K562 (cell line): Measurements from ENCODE around the gene VSIG10L2. TPM values are rescaled to one million over a fixed set of nuclear protein-coding genes. Genes with fewer than 3 reads are reported as not detected.

Experiments
- ATAC-seq: fragments of 200-7000 bp; cut with Tn5 transposase; 3 replicates; pipeline ENCODE4 v1.9.1; 2020; ENCODE audit warnings: moderate library complexity
- BruUV-seq: library from RNA; stranded (reverse); fragments of 400-500 nt; replicated peaks from 2 replicates; lab custom pipeline; 2021; lab: Mats Ljungman, UMichigan
- CTCF ChIA-PET: fragments of 300-600 bp; formaldehyde crosslinking; extraction: SDS; loops from one replicate; lab custom pipeline; 2021; ENCODE audit warnings: low intra/inter-chr PET ratio; lab: Yijun Ruan, JAX
- POLR2A ChIA-PET: fragments of 300-600, 350-650 bp; sonication (Branson Sonifier 250); formaldehyde crosslinking; extraction: SDS; loops from one replicate; lab custom pipeline; 2021; ENCODE audit warnings: antibody characterized with exemption, inconsistent platforms; lab: Yijun Ruan, JAX
- DNase-seq, 4 experiments: peaks; one replicate each; pipeline versions ENCODE4 v3.0.0 to v3.0.0-alpha.2; 2011 to 2018; ENCODE audit warnings: low spot score in 3 of 4, mixed read lengths in 3 of 4; ENCODE audit errors: extremely low read depth in 1 of 4
- FAIRE-seq: peaks from 2 replicates; lab custom pipeline; 2011; peaks lifted over from hg19 to GRCh38; lab: Jason Lieb, UNC
- H2AFZ ChIP-seq: 2 replicates; pipeline ENCODE4 v1.6.0; 2011; ENCODE audit warnings: low read depth, low read length, control low read depth, inconsistent platforms
- H3K27ac ChIP-seq: fragments of 200-600 bp; 3 replicates; pipeline ENCODE4 v1.8.0; 2011; ENCODE audit warnings: low read depth, mild to moderate bottlenecking, control low read depth, inconsistent platforms, low read length, moderate library complexity, mixed read lengths; ENCODE audit errors: extremely low read depth
- H3K27me3 ChIP-seq, 2 experiments: fragments of 300-600 bp in 1 of 2; 2 replicates in 1 of 2; 3 replicates in 1 of 2; pipeline versions ENCODE4 v1.6.0 to v1.8.0; 2011; ENCODE audit warnings: inconsistent platforms in 2 of 2, low read length in 2 of 2, mild to moderate bottlenecking in 1 of 2, mixed read lengths in 1 of 2, moderate library complexity in 1 of 2; ENCODE audit not compliant: control insufficient read depth in 2 of 2, insufficient read depth in 2 of 2
- H3K36me3 ChIP-seq: fragments of 300-600 bp; 3 replicates; pipeline ENCODE4 v1.8.0; 2011; ENCODE audit warnings: mild to moderate bottlenecking, low read length, inconsistent platforms; ENCODE audit not compliant: control insufficient read depth, insufficient read depth
- H3K4me1 ChIP-seq, 2 experiments: fragments of 200-600 bp in 1 of 2; replicated peaks in 1 of 2; 2 replicates in 1 of 2; 3 replicates in 1 of 2; pipeline versions ENCODE4 v1.5.1 to v1.8.0; 2011; ENCODE audit warnings: inconsistent platforms in 2 of 2, low read length in 2 of 2, mild to moderate bottlenecking in 1 of 2, mixed read lengths in 1 of 2, moderate library complexity in 1 of 2; ENCODE audit not compliant: control insufficient read depth in 2 of 2, insufficient read depth in 2 of 2
- H3K4me2 ChIP-seq: 2 replicates; pipeline ENCODE4 v1.6.1; 2011; ENCODE audit warnings: low read length, control low read depth, inconsistent platforms, mixed read lengths; ENCODE audit not compliant: insufficient read depth
- H3K4me3 ChIP-seq: fragments of 200-600 bp; sonication (generic), shearing (Covaris generic); 2 replicates; pipeline ENCODE4 v1.5.1; 2016; ENCODE audit warnings: control low read depth, inconsistent platforms
- H3K79me2 ChIP-seq: fragments of 200-600 bp; 3 replicates; pipeline ENCODE4 v1.8.0; 2011; ENCODE audit warnings: low read length, inconsistent platforms; ENCODE audit not compliant: control insufficient read depth, insufficient read depth
- H3K9ac ChIP-seq, 2 experiments: 2 replicates each; pipeline versions ENCODE4 v1.6.0 to v1.6.1; 2011; ENCODE audit warnings: low read depth in 2 of 2, low read length in 2 of 2, control low read depth in 1 of 2, inconsistent platforms in 1 of 2, mild to moderate bottlenecking in 1 of 2, mixed read lengths in 1 of 2; ENCODE audit not compliant: insufficient read depth in 1 of 2
- H3K9me1 ChIP-seq: one replicate; pipeline ENCODE4 v1.6.0; 2011; ENCODE audit warnings: inconsistent platforms, mild to moderate bottlenecking, low read length, moderate library complexity; ENCODE audit not compliant: control insufficient read depth, insufficient read depth
- H3K9me3 ChIP-seq: replicated peaks from 2 replicates; pipeline ENCODE4 v1.5.1; 2011; ENCODE audit warnings: low read depth, low read length, inconsistent platforms; ENCODE audit not compliant: control insufficient read depth, insufficient read depth
- H4K20me1 ChIP-seq: replicated peaks from 2 replicates; pipeline ENCODE4 v1.6.1; 2011; ENCODE audit warnings: low read length, inconsistent platforms, mixed read lengths; ENCODE audit not compliant: control insufficient read depth, insufficient read depth
- ATF3 ChIP-seq, 2 experiments: fragments of 450-650 bp in 1 of 2; sonication (generic) in 1 of 2; formaldehyde crosslinking in 1 of 2; IDR thresholded peaks in 1 of 2; conservative IDR thresholded peaks in 1 of 2; 2 replicates each; pipeline versions ENCODE4 v1.6.1 to v1.8.1; 2016 to 2023; ENCODE audit warnings: mild to moderate bottlenecking in 2 of 2, moderate library complexity in 2 of 2, inconsistent platforms in 1 of 2, missing genetic modification reagents in 1 of 2
- ERF ChIP-seq: fragments of 450-650 bp; formaldehyde crosslinking; IDR thresholded peaks from 2 replicates; pipeline ENCODE4 v1.4.0; 2020; ENCODE audit warnings: mild to moderate bottlenecking, mixed read lengths
- GTF2E2 ChIP-seq: fragments of 200-800 bp; sonication (Bioruptor generic); IDR thresholded peaks from 2 replicates; pipeline ENCODE4 v1.6.1; 2016; ENCODE audit warnings: missing genetic modification characterization, missing compliant biosample characterization
- RBM25 ChIP-seq: fragments of 200-400 bp; formaldehyde crosslinking; IDR thresholded peaks from 2 replicates; pipeline ENCODE4 v1.6.1; 2018; ENCODE audit warnings: low read length, low read depth, moderate library complexity; ENCODE audit not compliant: severe bottlenecking
- SNIP1 ChIP-seq: fragments of 450-650 bp; IDR thresholded peaks from 2 replicates; pipeline ENCODE4 v1.7.1; 2017; ENCODE audit warnings: low read depth, mild to moderate bottlenecking
- STAT5B ChIP-seq: fragments of 250-450 bp; sonication (Bioruptor Pico); IDR thresholded peaks from 2 replicates; pipeline ENCODE4 v1.8.0; 2021; ENCODE audit warnings: mild to moderate bottlenecking, inconsistent platforms
- TCF3 ChIP-seq: sonication (generic); formaldehyde crosslinking; IDR thresholded peaks from 2 replicates; pipeline ENCODE4 v1.4.0; 2020; ENCODE audit warnings: mild to moderate bottlenecking, missing genetic modification reagents
- WGBS: fragments of 100-300 bp; shearing (Covaris generic); methylation state at CpG from one replicate; pipeline ENCODE4 v1.1.6; 2016; ENCODE audit warnings: low coverage, mixed read lengths; ENCODE audit not compliant: insufficient coverage; ENCODE audit errors: missing lambda C conversion rate; 5-methylcytosine and 5-hydroxymethylcytosine counted together
- in situ Hi-C: fragments of 300-500 bp; cut with MboI; formaldehyde crosslinking; loops from 4 replicates; pipeline ENCODE4 v1.15.0; 2018; ENCODE audit warnings: inconsistent platforms, mixed read lengths
- intact Hi-C: fragments of 100-400 bp; cut with micrococcal nuclease; formaldehyde crosslinking; loops from 2 replicates; pipeline ENCODE4 v1.14.2; 2022
- polyA plus RNA-seq, 8 experiments: library from polyadenylated mRNA; depleted of rRNA in 4 of 8; stranded (reverse) in 5 of 8; unstranded in 3 of 8; fragments of >200 nt; fragmentation: Nextera tagmentation in 2 of 8; fragmentation: Illumina TruSeq in 1 of 8; extraction: Ambion mirVana in 2 of 8; extraction: Trizol in 1 of 8; gene quantifications; 2 replicates each; pipeline versions ENCODE4 v1.2.1 to v1.2.3, GENCODE V29; 2011 to 2014; ENCODE audit warnings: inconsistent platforms in 1 of 8, missing spikeins in 1 of 8
- total RNA-seq, 7 experiments: library from RNA; depleted of rRNA in 6 of 7; stranded (reverse); fragments of >200 nt in 6 of 7; fragmentation: Illumina TruSeq in 2 of 7; extraction: Trizol in 2 of 7; gene quantifications; 2 replicates each; pipeline versions ENCODE4 v1.2.1 to v1.2.3, GENCODE V29; 2011 to 2021; ENCODE audit warnings: low replicate concordance in 1 of 7

VSIG10L2 gene
- total and polyA plus RNA-seq, 9 of the 15 experiments (the other 6 are each of a cell fraction or from before 2014, with no cell fraction given): not detected

- Histone ChIP-seq H3K9me1 (no peaks in the 10 kb centered on the region), H3K79me2 (no peaks in the 10 kb centered on the region), H4K20me1 (no peaks in the 10 kb centered on the region), H3K27ac (no peak overlapping the region), H3K4me3 (no peak overlapping the region), H3K27me3 (peaks cover 15 to 28% of the 10 kb centered on the region in 2 experiments)
- in situ Hi-C loops (no loop called here), intact Hi-C loops (no loop called here)
- BruUV-seq: no TSS peak
- FAIRE-seq: peak; percentile 32
- no peak for DNase-seq
- POLR2A ChIA-PET: no interaction called here
- no peak for TF ChIP-seq ERF
- TF ChIP-seq TCF3 (CRISPR knock-in tag): peak; percentile 26; the same call in 1 of the 2 replicates
- TF ChIP-seq, all 486 proteins: peak for 1
- CTCF ChIA-PET: no interaction called here
- H2AFZ ChIP-seq: no peak overlapping the region
- H3K9ac ChIP-seq: no peak overlapping the region
- H3K9me3 ChIP-seq: no peaks in the 10 kb centered on the region
- 2% methylated on average over 7 of the region's 7 CpGs for WGBS
- peak; percentile 56; the same call in 2 of the 3 replicates for ATAC-seq
- H3K4me1 ChIP-seq: peaks cover 0 to 2% of the 10 kb centered on the region in 2 experiments; a peak in 2 of 5 replicates
- no peaks in the 10 kb centered on the region for H3K36me3 ChIP-seq
- H3K4me2 ChIP-seq: no peak overlapping the region
These were observed 22.5 kb downstream of the VSIG10L2 start for GRCh38 chr11:125968354-125968753.

- intact Hi-C loops: no loop called here
- Histone ChIP-seq H3K4me3 (no peak overlapping the region), H3K36me3 (no peaks in the 10 kb centered on the region), H3K9me3 (no peaks in the 10 kb centered on the region), H3K9ac (no peak overlapping the region), H4K20me1 (no peaks in the 10 kb centered on the region), H3K4me2 (no peak overlapping the region), H2AFZ (no peak overlapping the region), H3K9me1 (no peaks in the 10 kb centered on the region), H3K79me2 (no peaks in the 10 kb centered on the region), H3K27ac (no peak overlapping the region), H3K27me3 (peaks cover 3 to 24% of the 10 kb centered on the region in 2 experiments), H3K4me1 (peaks cover 0 to 2% of the 10 kb centered on the region in 2 experiments; a peak in 2 of 5 replicates)
- DNase-seq (no peak), ATAC-seq (no peak), FAIRE-seq (no peak)
- in situ Hi-C loops: no loop called here
- ChIA-PET POLR2A (interaction anchor here (0.6 kb wide), 1 partner anchor 116 kb away, joined by 3 read pairs; no protein-coding TSS in a partner anchor), CTCF (no interaction called here)
- no TSS peak for BruUV-seq
- 5% methylated on average over 6 of the region's 6 CpGs for WGBS
- TF ChIP-seq STAT5B (CRISPR knock-in tag) (no peak), RBM25 (no peak), SNIP1 (no peak), ATF3 (IDR thresholded peaks at IDR 0.05) (no peak), ATF3 (CRISPR knock-in tag; conservative IDR thresholded peaks at IDR 0.05) (no peak), GTF2E2 (no peak)
These were observed 25.8 kb downstream of the VSIG10L2 start for GRCh38 chr11:125971618-125972017.
